Liver (tissue), 9 donors: ENCODE data around the gene SKIC2. TPM values are rescaled to one million over a fixed set of nuclear protein-coding genes. Genes with fewer than 3 reads are reported as not detected.

ENCODE experiments used
- DNase-seq: peaks from one replicate; pipeline ENCODE4 v3.0.0-alpha.2; 2017; ENCODE audit warnings: low spot score
- H3K27ac ChIP-seq, 2 donors: one replicate each; pipeline ENCODE4 v1.7.0; 2013; ENCODE audit warnings: inconsistent platforms in 2 of 2, low read length in 2 of 2, control low read depth in 1 of 2, low read depth in 1 of 2, mild to moderate bottlenecking in 1 of 2
- H3K27me3 ChIP-seq, 4 donors: one replicate each; pipeline versions ENCODE4 v1.6.1 to v1.7.0; 2013; ENCODE audit warnings: low read length in 3 of 4, inconsistent platforms in 1 of 4, mild to moderate bottlenecking in 1 of 4, moderate library complexity in 1 of 4; ENCODE audit not compliant: control insufficient read depth in 4 of 4, insufficient read depth in 4 of 4
- H3K36me3 ChIP-seq, 4 donors: one replicate each; pipeline versions ENCODE4 v1.6.1 to v1.7.0; 2013; ENCODE audit warnings: low read length in 3 of 4, mild to moderate bottlenecking in 3 of 4, low read depth in 1 of 4, moderate library complexity in 1 of 4; ENCODE audit not compliant: control insufficient read depth in 4 of 4, insufficient read depth in 3 of 4
- H3K4me1 ChIP-seq, 4 donors: one replicate each; pipeline versions ENCODE4 v1.6.1 to v1.7.0; 2013; ENCODE audit warnings: low read length in 3 of 4, mild to moderate bottlenecking in 3 of 4, moderate library complexity in 1 of 4; ENCODE audit not compliant: control insufficient read depth in 4 of 4, insufficient read depth in 4 of 4
- H3K4me3 ChIP-seq, 3 donors: one replicate each; pipeline versions ENCODE4 v1.6.1 to v1.7.0; 2013; ENCODE audit warnings: low read length in 3 of 3, control low read depth in 1 of 3, low read depth in 1 of 3, mild to moderate bottlenecking in 1 of 3
- H3K9ac ChIP-seq, 2 donors: one replicate each; pipeline ENCODE4 v1.7.0; 2013; ENCODE audit warnings: low read length in 2 of 2, mild to moderate bottlenecking in 2 of 2, moderate library complexity in 2 of 2, control low read depth in 1 of 2, low read depth in 1 of 2
- H3K9me3 ChIP-seq, 4 donors: one replicate each; pipeline versions ENCODE4 v1.6.1 to v1.7.0; 2013; ENCODE audit warnings: low read length in 3 of 4; ENCODE audit not compliant: control insufficient read depth in 4 of 4
- ATF3 ChIP-seq: IDR thresholded peaks from 2 replicates; pipeline ENCODE4 v1.6.1; 2016; ENCODE audit warnings: antibody characterized with exemption
- CTCF ChIP-seq: fragments of 150-350 bp; IDR thresholded peaks from 2 replicates; pipeline ENCODE4 v1.5.1; 2017; ENCODE audit warnings: improper control_type of control experiment, low read depth, low read length; ENCODE audit not compliant: missing input control
- EGR1 ChIP-seq, 2 donors: IDR thresholded peaks; 2 replicates each; pipeline ENCODE4 v1.6.1; 2016 to 2018; ENCODE audit warnings: antibody characterized with exemption in 2 of 2, low read depth in 2 of 2
- FOXA1 ChIP-seq: IDR thresholded peaks from 2 replicates; pipeline ENCODE4 v1.6.1; 2016; ENCODE audit warnings: antibody characterized with exemption
- FOXA2 ChIP-seq: IDR thresholded peaks from 2 replicates; pipeline ENCODE4 v1.6.1; 2016; ENCODE audit warnings: antibody characterized with exemption
- GABPA ChIP-seq, 2 donors: IDR thresholded peaks in 1 of 2; conservative IDR thresholded peaks in 1 of 2; 2 replicates each; pipeline ENCODE4 v1.6.1; 2016; ENCODE audit warnings: antibody characterized with exemption in 2 of 2, mild to moderate bottlenecking in 1 of 2, moderate library complexity in 1 of 2
- HNF4A ChIP-seq, 2 donors: conservative IDR thresholded peaks; 2 replicates each; pipeline ENCODE4 v1.6.1; 2016; ENCODE audit warnings: antibody characterized with exemption in 2 of 2, mild to moderate bottlenecking in 2 of 2
- HNF4G ChIP-seq: IDR thresholded peaks from 2 replicates; pipeline ENCODE4 v1.6.1; 2016; ENCODE audit warnings: antibody characterized with exemption
- JUND ChIP-seq, 2 donors: IDR thresholded peaks; 2 replicates each; pipeline ENCODE4 v1.6.1; 2016; ENCODE audit warnings: antibody characterized with exemption in 2 of 2
- MAX ChIP-seq: IDR thresholded peaks from 2 replicates; pipeline ENCODE4 v1.6.1; 2016; ENCODE audit warnings: antibody characterized with exemption
- NR2F2 ChIP-seq: IDR thresholded peaks from 2 replicates; pipeline ENCODE4 v1.6.1; 2016; ENCODE audit warnings: antibody characterized with exemption
- RAD21 ChIP-seq, 2 donors: IDR thresholded peaks; 2 replicates each; pipeline ENCODE4 v1.6.1; 2016; ENCODE audit warnings: antibody characterized with exemption in 2 of 2, mild to moderate bottlenecking in 2 of 2
- REST ChIP-seq: IDR thresholded peaks from 2 replicates; pipeline ENCODE4 v1.6.1; 2016; ENCODE audit warnings: antibody characterized with exemption, mild to moderate bottlenecking
- RXRA ChIP-seq, 2 donors: IDR thresholded peaks; 2 replicates each; pipeline ENCODE4 v1.6.1; 2017 to 2018; ENCODE audit warnings: antibody characterized with exemption in 2 of 2, mild to moderate bottlenecking in 1 of 2
- SP1 ChIP-seq: IDR thresholded peaks from 2 replicates; pipeline ENCODE4 v1.6.1; 2018; ENCODE audit warnings: antibody characterized with exemption, mild to moderate bottlenecking
- TAF1 ChIP-seq: conservative IDR thresholded peaks from 2 replicates; pipeline ENCODE4 v1.6.1; 2016; ENCODE audit warnings: antibody characterized with exemption, mild to moderate bottlenecking
- YY1 ChIP-seq: IDR thresholded peaks from 2 replicates; pipeline ENCODE4 v1.6.1; 2016; ENCODE audit warnings: antibody characterized with exemption, mild to moderate bottlenecking
- ZBTB33 ChIP-seq: IDR thresholded peaks from 2 replicates; pipeline ENCODE4 v1.6.1; 2016; ENCODE audit warnings: antibody characterized with exemption
- WGBS: extraction: QIAGEN DNeasy Blood & Tissue Kit; methylation state at CpG from one replicate; pipeline ENCODE4 v1.1.7; 2013; 5-methylcytosine and 5-hydroxymethylcytosine counted together
- polyA plus RNA-seq, 2 donors: library from polyadenylated mRNA; stranded (reverse) in 1 of 2; unstranded in 1 of 2; fragments of 200-250 nt in 1 of 2; fragments of >200 nt in 1 of 2; fragmentation: Nextera tagmentation in 1 of 2; extraction: Ambion mirVana in 1 of 2; gene quantifications; one replicate each; pipeline versions ENCODE4 v1.2.1 to v1.2.3, GENCODE V29; 2013 to 2015
- total RNA-seq, 2 donors: library from RNA; depleted of rRNA; stranded (reverse); fragments of >200 nt; gene quantifications; one replicate each; pipeline ENCODE4 v1.2.3, GENCODE V29; 2014
- donor health status: healthy.
- donor health status: healthy.
- donor health status: healthy.
- donor health status: healthy.
- donor health status: healthy.

Gene SKIC2
- total and polyA plus RNA-seq, 4 donors: 26.7 to 57.6 (median 34.5) TPM

- Histone ChIP-seq H3K9ac (peak within 1 kb of the TSS; percentile 69 to 82), H3K4me1 (peaks cover 6 to 34% (median 29%) of the 10 kb centered on the region in 4 donors), H3K4me3 (peak within 1 kb of the TSS; percentile 69 to 93 (median 78)), H3K36me3 (peaks cover 6 to 34% (median 18%) of the 10 kb centered on the region in 4 donors), H3K27me3 (no peaks in the 10 kb centered on the region), H3K9me3 (no peaks in the 10 kb centered on the region), H3K27ac (peak within 1 kb of the TSS; percentile 98 to 99)
- WGBS: under 1% methylated on average over 62 of the region's 62 CpGs
- TF ChIP-seq YY1 (peak; percentile 49), RXRA (IDR thresholded peaks at IDR 0.05) (peak in 1 of 2 donors; percentile 31), ATF3 (peak; percentile 78), FOXA2 (no peak), CTCF (no peak), GABPA (IDR thresholded peaks at IDR 0.05 in 1 of 2, conservative IDR thresholded peaks at IDR 0.05 in 1 of 2) (peak; percentile 88 to 96), EGR1 (IDR thresholded peaks at IDR 0.05; ENCODE audit: low read depth in 2 of 2) (peak in 1 of 2 donors; percentile 74), FOXA1 (no peak), HNF4G (no peak), RAD21 (IDR thresholded peaks at IDR 0.05) (peak in 1 of 2 donors; percentile 43), MAX (peak; percentile 33), NR2F2 (peak; percentile 68), SP1 (peak; percentile 66), REST (peak; percentile 54), ZBTB33 (no peak), TAF1 (no peak), HNF4A (conservative IDR thresholded peaks at IDR 0.05) (peak; percentile 49 to 64), JUND (IDR thresholded peaks at IDR 0.05) (peak in 1 of 2 donors; percentile 29)
- peak; percentile 95 for DNase-seq
Measured at GRCh38 chr6:31971993-31972708, 13.2 kb downstream of the SKIC2 start, which contains the start of gene DXO. TSS of gene DXO (minus strand) at chr6:31972138. CDS start at chr6:31971675, 463 bp downstream.
